BJ (cell line): ENCODE results near the gene RGR. TPM values are rescaled to one million over a fixed set of nuclear protein-coding genes. Genes with fewer than 3 reads are reported as not detected.

ENCODE experiments used
- CTCF ChIA-PET: fragments of 350-600 bp; formaldehyde crosslinking; extraction: SDS; loops from one replicate; lab custom pipeline; 2021; ENCODE audit warnings: antibody characterized with exemption, inconsistent platforms; lab: Yijun Ruan, JAX
- POLR2A ChIA-PET: fragments of 300-600 bp; sonication (Branson Sonifier 250); formaldehyde crosslinking; extraction: SDS; loops from one replicate; lab custom pipeline; 2021; ENCODE audit warnings: antibody characterized with exemption; lab: Charles Lee
- DNase-seq: peaks from one replicate; pipeline ENCODE4 v3.0.0-alpha.2; 2011; ENCODE audit warnings: low read depth
- H3K27me3 ChIP-seq: 2 replicates; pipeline ENCODE4 v1.6.0; 2011; ENCODE audit warnings: low read length; ENCODE audit not compliant: control insufficient read depth, insufficient read depth
- H3K36me3 ChIP-seq: 2 replicates; pipeline ENCODE4 v1.5.1; 2011; ENCODE audit warnings: low read length; ENCODE audit not compliant: control insufficient read depth, insufficient read depth
- H3K4me3 ChIP-seq: 2 replicates; pipeline ENCODE4 v1.5.1; 2011; ENCODE audit warnings: low read depth, mild to moderate bottlenecking, control low read depth, low read length
- CTCF ChIP-seq: IDR thresholded peaks from 2 replicates; pipeline ENCODE4 v1.5.1; 2011; ENCODE audit warnings: low read depth, mild to moderate bottlenecking, control low read depth, inconsistent platforms, low read length, moderate library complexity; ENCODE audit not compliant: insufficient read depth
- polyA plus RNA-seq: library from polyadenylated mRNA; depleted of rRNA; stranded (reverse); fragments of >200 nt; gene quantifications from 2 replicates; pipeline ENCODE4 v1.2.3, GENCODE V29; 2011; rRNA removed

RGR gene
- polyA plus RNA-seq, 1 experiment = not detected

GRCh38 chr10:84302223-84302622 is 57.4 kb downstream of the RGR start:
- ChIA-PET CTCF (no interaction called here), POLR2A (no interaction called here)

GRCh38 chr10:84306751-84307384 is 62.0 kb downstream of the RGR start:
- POLR2A ChIA-PET = no interaction called here
- Histone ChIP-seq H3K36me3 (no peaks in the 10 kb centered on the region), H3K27me3 (0 out of 2 replicates have a peak, but pooled peaks cover 2% of the 10 kb centered on the region), H3K4me3 (no peak overlapping the region)
- TF ChIP-seq CTCF = no peak
- CTCF ChIA-PET = interaction anchor here (1.3 kb wide), 1 partner anchor 42 kb away, joined by 4 read pairs; no protein-coding TSS in a partner anchor
- no peak for DNase-seq

More at GRCh38 chr10:84302223-84302622, 57.4 kb downstream of the RGR start:
- H3K27me3 ChIP-seq = 0 out of 2 replicates have a peak, but pooled peaks cover 2% of the 10 kb centered on the region
- no peak overlapping the region for H3K4me3 ChIP-seq
- DNase-seq = no peak
- TF ChIP-seq CTCF = no peak
- H3K36me3 ChIP-seq = no peaks in the 10 kb centered on the region

GRCh38 chr10:84308021-84308420 is 63.2 kb downstream of the RGR start:
- ChIA-PET CTCF (interaction anchor here (1.3 kb wide), 1 partner anchor 44 kb away, joined by 4 read pairs; no protein-coding TSS in a partner anchor), POLR2A (no interaction called here)
- Histone ChIP-seq H3K27me3 (no peaks in the 10 kb centered on the region), H3K4me3 (no peak overlapping the region), H3K36me3 (no peaks in the 10 kb centered on the region)
- no peak for DNase-seq
- TF ChIP-seq CTCF = no peak

DNA sequence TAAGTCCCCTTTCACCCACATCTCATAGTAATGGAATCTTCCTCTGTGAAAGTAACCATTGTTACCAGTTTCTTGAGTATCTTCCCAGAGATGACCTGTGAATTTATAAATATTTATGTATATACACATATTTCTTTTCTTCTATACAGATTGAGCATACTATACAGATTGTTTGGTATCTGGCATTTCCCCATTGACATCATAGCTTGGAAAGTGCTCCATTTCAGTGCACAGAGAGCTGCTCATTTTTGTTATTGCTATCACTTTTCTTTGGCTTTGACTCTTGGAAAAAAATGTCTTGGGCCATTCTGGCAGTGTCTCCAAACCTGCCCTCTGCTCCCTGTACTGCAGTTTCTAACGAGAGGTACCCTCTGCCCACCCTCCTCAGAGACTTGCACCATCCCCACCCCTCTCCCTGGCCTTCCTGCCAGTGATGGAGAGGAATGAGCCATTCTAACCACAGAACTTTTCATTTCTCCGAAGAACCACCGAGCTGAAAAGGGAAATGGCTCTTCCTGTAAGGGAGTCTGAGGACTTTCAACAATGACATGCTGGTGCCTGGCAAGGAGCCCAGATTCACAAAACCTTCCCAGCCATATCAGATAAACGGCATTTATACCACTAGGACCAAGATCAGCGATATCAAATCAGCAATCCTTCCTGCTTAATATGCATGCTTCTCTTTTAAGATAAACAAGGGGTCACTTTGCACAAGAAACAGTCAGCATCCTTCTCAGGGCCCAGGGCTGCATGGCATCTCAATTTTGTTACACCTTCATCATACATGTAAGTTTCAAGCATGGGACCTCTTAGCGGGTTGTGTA is 63.8 kb downstream of the RGR start:
- no peak for DNase-seq
- no peak overlapping the region for H3K4me3 ChIP-seq
- ChIA-PET CTCF (no interaction called here), POLR2A (no interaction called here)
- no peaks in the 10 kb centered on the region for H3K36me3 ChIP-seq
- no peaks in the 10 kb centered on the region for H3K27me3 ChIP-seq
- TF ChIP-seq CTCF = no peak

Other genes starting within 250 kb of the RGR start
- gene GHITM, start 105.5 kb upstream of the RGR start, polyA plus RNA-seq = 204 and 256 TPM in 2 replicates
- gene GPR15LG, start 71.3 kb upstream of the RGR start, polyA plus RNA-seq = not detected in 2 replicates
- not detected in 2 replicates for gene CDHR1, start 50.5 kb upstream of the RGR start, polyA plus RNA-seq
- gene LRIT2, start 19.5 kb upstream of the RGR start, polyA plus RNA-seq = not detected in 2 replicates
- gene LRIT1, start 3.5 kb upstream of the RGR start, polyA plus RNA-seq = not detected in 2 replicates
- gene CCSER2, start 83.5 kb downstream of the RGR start, polyA plus RNA-seq = 28.7 and 29.5 TPM in 2 replicates